HG03045 (cell line): Measurements from ENCODE around the gene FGF9.
A peak's percentile ranks its signal among the peaks of the same experiment; 100 is the strongest.

ENCODE experiments used
- ATAC-seq: cut with Tn5 transposase; IDR thresholded peaks from one replicate; pipeline ENCODE4 v1.9.1; 2021; ENCODE audit warnings: mild to moderate bottlenecking, moderate library complexity; ENCODE audit not compliant: unreplicated experiment

Gene FGF9

DNA sequence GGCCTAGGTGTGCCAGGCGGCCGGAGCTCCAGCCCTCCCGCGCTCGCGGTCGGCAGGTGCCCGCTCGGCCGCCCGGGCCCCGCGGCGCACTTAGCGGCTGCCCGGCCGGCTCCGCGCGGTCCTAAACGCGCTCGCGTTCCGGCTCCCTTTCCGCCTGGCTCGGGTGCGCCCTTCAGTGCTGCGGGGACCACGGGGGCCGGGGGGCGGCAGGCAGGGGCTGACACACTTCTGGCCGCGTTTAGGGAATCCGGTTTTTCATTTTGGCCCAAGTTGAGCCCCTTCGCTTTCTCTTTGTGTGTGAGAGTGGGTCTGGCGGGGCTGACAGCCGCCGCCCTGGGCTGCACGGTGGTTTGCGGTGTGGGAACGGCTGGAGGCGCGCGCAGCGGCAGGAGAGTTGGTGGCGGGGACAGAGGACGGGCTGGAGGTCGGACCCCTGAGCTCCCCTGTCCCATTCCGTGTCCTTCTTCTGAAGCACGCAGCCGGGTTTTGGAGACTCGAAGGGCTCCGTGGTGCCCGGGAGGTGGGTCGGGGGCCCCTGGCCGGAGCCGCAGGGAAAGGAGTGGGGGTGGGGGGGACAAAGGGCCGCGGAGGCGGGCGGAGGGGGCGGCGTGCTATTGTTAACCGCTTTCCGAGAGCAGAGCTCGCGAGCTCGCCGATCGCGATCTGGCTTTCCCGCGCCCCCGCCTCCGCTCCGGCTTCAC lies 3.1 kb downstream of the FGF9 start:
- ATAC-seq, result peak; percentile 31

DNA sequence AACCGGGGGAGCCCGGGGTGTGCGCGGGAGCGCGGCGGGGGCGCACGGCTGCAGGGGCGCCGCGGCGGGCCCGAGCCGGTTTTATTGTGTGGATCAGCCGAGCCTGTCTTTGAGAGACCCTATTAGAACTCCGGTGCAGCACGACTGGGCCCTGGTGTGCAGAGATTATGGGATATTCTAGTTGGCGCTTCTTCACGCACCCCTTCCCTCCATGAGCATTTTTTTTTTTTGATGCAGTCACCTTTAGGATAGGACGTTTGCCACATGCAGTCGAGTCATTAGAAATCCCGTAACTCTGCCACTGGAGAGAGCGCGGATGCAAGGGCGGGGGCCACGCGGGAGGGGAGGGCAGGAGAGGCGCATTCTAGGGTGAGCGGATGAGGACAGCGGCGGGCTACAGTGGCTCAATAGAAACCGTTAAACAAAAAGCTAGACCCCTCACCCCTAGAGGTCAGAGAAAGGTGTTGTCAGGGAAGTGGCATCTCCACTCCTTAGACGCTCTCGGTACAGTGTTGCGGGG lies 3.7 kb downstream of the FGF9 start:
- no peak for ATAC-seq

DNA sequence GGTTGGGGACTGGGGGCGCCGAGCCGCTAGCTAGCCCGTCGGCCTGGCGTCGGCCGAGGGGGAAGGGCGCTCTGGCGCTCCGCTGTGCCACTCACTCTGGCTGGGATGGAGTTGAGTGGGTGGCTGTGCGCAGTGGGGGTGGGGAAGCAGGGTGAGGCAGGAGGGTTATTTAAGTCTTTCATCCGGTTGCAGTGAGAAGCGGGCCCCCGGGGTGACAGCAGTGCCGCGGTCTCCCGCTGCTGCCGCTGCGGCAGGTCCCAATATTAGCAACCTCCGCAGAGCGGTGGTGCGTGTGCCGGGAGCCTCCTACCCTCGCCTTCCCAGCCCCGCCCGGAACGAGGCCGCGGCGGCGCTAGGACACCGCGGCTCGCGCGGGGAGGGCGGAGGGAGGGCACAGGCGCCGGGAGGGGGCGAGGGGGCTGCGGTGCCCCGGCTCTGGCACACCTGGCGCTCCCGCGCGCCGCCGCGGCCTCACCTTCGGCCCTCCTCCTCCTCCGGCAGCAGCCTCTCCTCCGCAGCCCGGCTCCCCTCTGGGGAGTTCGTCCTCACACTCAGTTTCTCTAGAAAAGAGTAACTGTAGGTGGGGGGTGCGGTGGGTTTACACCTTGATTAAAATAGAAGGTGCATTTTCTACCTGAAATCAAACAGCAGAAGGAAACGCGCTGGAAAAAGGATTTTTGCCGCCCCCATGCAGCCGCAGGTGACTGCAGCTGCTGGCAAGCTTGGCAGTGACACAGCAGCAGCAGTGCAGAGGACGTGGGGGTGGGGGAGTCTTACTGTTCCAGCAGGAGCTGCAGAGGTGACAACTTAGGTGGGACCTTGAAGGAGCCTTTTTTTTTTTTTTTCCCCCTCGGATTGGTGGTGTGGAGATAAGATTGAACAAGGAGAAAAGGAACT lies 4.5 kb downstream of the FGF9 start:
- ATAC-seq, result no peak

DNA sequence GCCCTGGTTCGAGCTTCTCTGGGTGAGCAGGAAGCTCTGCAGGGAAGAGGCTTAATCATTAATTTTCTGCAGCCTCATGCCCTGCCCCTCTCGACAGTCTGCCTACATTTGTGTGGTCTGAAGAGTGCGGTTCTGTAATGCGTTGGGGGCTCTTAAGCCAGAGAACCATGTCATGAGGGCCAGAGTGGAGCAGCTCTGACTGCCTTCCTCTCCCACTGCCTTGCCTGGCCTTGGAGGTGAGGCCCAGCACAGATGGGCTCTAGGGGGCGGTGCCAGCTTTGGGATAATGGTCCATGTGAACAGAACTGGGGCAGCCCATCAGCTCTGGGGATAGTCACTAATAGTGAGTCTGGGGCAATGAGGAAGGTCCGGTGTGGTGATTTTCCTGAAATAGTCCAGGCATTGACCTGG lies 5.7 kb downstream of the FGF9 start:
- no peak for ATAC-seq

DNA sequence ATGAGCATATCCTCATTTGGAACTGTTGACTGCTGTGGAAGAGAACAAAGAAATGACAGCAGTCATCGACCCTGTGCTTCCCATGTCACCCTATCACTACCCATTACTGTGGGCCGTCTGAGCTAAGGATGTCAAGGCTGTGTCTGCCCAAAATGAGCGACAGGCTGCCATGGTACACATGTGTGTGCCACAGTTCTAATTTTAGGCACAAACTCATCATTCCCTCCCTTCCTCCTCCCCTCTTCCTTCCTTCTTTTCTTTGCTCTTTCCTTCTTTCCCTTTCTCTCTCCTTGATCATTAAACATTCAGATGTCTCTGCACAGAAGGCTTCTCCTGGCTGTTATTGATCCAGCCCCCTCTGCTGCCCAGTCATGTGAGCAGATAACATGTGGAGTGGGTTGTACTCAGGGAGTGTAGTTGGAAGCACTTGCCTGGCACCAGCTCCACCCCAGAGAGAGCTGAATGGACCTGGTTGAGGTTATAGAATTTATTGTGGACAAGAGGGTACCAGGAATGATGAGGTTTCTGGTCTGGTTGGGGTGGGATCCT lies 6.3 kb downstream of the FGF9 start:
- ATAC-seq, result no peak

DNA sequence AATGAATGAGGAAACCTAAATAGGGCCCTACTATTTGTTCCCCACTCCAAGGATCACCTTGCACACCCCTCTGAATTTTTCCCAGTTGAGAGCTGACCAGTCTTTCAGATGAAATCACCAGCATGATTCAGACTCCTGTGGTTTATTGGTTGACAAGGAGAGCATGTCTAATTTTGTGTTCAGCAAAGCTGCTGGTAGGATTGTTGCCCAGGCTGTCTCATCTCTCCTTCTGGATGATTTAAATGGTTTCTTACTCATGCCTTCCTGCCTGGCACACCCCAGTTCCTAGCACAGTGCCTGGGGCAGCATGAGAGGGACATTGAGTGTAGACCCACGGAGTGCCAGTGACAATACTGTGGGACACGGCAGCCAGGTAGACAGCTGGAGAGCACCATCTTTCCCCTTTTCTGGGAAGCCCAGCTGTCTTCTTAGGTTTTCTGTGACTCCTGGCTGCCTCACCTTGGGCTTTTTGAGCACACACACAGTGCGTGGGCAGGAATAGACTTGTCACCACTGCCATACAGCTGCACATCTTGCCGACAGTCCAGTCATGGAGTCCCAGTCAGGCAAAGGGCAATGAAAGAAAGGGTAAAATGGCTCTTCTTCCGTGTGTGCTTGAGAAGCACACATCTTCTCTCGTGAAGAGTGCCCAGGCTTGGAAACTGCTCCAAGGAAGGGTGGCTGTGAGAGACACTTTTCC lies 12.3 kb downstream of the FGF9 start:
- ATAC-seq, result no peak

DNA sequence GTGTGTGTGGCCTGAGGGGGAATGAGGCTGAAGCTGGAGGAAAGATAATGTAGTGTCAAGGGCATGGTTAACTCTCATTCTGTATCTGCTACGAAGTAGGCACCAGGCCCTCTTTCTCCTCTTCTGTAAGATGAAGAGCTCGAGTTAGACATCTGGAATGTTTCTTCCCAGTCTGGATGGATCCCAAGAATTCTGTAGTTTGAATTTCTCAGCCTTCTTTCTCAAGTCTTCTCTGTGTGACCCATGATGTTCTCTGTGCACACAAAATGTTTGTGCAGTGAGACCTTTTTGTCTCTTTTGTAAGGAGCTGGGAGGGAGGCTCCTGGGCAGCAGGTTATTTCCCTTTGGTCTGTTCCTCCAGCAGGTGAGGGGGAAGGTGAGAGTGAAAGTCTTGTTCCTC lies 13.7 kb downstream of the FGF9 start:
- ATAC-seq, result no peak

DNA sequence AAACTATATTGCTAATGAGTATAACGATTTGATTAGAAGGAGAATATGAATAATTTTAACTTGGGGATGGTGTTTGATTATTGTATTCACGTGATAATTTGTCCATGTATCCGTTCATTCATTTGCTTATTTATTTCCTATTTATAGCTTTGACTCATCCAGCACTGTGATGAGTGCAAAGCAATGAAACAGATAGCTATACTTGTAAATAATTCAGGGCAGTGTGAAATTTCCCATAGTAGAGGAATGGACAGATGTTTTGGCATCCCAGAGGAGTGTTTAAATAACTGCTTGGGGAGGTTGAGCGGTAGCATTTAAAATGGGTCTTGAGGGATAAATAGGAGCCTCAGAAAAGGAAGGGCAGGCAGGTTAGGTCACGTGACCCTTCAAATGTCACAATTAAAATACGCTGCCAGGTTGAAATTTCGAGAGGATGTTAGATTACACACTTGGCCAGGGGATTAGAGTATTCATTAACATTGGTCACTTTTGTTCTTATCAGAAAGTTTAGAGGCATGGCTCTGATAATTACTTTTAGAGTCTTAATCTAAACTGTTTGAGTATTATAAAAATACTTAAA lies 14.7 kb downstream of the FGF9 start:
- ATAC-seq, result no peak

DNA sequence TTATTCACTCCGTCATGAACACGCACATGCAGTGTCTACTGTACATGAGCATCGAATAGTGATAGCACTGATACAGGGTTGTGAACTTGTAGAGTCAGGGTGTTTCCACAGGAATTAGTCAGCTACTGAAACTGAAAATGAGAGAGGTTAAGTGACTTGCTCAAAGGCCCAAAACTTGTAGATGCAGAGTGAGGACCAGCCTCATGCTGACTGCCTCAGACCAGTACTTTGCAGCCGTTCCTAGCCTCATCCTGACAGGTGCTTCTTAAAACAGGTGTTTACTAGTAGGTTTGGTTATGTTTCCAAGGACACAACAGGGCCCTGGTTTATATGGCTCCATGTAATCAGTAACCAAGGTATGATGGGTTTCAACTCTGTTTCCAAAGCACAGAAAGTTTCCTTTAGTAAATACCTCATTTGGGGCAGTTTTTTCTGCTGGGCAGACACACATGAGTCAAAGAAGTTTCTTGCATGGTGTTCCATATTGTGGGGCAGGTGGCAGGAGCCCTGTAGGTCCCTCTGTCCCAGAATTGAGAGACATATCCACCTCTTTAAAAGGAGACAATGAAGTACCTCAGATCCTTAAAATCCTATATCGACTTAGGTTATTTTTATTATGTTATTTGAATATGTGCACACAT lies 16.0 kb downstream of the FGF9 start:
- ATAC-seq, result peak; percentile 92

DNA sequence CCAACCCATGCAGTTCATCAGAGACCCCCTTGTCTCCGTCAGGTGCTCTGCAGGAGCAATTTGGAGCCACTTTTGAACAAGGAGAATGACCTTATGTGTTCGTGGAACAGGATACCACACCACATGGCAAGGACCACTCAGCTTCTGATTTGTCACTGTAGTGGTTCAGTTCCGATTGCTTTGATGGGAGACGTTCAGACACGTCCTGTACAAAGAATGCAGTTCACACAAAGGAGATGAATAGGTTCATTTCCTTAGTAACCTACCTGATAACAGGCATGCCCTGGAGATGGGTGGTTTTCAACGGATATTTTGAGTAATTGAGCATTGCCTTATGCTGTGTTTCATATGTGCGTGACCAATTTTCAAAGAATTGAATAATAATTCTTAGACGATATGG lies 17.2 kb downstream of the FGF9 start:
- no peak for ATAC-seq

DNA sequence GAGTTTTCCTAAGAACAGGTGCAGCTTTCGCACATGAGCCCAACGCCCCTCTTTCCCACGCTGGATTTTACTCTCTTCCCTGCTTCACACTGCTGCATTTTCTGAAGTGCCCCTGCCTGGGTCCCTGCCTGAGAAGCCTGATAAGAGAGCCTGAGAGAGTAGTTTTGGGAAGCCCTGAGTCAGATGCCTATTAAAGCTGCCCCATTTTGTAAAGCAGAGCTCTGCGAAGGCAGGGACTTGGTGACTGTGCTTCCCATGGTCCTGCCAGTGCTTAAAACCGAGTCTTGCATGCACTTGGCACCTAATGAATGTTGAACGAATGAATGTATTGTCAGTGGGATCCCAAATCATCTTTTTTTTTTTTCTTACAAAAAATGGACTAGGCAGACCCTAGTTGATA lies 18.2 kb downstream of the FGF9 start:
- ATAC-seq, result no peak

DNA sequence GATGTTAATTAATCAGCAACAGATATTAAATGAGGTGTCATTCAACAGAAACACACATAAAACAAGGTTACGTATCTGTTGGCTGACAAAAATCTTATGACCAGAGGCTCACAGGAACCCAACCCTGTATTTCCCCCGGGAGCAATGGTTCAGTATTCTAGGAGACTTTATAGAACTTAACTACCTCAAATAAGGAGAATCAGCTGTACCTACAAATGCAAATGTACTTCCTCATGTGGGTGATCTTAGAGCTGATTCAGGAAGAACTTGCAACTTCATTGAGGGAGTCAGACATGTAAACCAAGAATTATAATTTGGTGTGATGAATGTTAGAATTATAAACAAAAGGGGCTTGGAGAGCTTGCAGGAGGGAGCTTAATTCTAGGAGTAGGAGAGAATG lies 20.1 kb downstream of the FGF9 start:
- no peak for ATAC-seq

DNA sequence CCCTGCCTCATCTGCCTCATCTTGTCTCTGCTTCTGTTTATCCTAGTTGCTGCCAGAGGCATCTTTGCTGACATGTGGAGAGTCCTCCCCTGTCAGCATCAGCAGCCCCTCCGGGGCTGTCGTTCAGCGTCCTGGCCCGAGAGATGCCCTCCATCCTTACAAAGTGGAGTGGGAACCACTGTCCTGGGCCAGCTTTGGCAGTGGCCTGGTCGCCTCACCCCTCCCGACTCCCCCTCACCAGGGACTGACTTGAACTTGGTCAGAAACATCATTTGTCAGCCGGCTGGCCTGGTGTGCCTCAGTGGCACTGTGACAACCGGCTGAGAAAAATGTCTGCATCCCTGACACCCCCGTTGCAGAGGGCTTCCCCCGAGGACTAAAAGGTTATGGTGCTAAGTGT lies 20.6 kb downstream of the FGF9 start:
- ATAC-seq, result no peak

DNA sequence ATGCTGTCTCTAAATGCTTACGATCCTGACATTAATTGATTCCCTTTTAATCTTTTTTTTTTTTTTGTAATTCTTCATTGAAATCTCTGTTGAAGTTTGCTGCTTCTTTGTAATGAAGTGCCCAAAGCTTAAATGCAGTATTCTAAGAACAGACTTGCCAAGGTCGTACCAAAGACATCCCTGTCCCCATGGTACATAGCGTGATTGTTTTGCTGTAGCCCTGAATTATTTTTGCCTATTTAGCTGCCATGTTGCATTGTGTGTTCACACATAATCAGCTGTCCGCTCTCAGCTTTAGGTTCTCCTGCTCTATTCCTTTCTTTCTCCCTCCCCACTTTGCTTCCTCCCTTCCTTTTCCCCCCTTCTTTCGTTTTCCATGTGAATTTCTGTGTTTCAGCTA lies 21.1 kb downstream of the FGF9 start:
- no peak for ATAC-seq

DNA sequence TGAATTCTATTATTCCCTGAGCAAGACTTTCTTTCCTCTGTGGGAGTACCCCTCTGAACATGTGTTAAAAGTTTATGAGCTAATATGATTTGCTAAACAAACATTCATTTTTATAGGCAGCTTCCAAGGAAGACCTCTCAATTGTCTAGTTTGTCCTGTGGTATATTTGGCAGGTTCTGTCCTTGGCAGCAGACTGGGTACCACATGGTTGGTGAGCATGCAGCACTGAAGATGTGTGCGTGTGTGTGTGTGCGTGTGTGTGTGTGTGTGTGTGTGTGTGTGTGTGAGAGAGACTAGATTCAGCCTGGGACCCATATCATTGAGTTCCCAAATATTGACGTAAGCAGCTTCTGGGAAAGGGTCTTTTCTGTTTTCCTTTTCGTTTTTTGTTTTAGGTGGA lies 24.0 kb downstream of the FGF9 start:
- no peak for ATAC-seq

DNA sequence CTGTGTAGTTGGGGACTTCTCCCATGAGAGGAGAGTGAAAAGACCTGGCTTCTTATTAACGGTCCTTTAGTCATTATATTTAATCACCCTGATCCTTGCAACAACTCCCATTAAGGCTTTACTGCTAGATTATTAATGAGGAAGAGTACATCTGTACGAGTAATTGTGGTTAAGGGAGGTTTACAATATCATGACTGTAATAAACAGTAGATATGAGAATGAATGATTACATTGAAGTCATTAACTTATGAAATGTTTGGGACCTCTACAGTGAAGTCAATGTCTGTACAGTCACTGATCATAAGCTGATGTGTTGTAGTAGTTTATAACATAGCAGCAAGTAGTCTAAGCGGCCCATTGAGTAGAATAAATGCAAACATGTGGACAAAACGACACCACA lies 24.7 kb downstream of the FGF9 start:
- no peak for ATAC-seq

DNA sequence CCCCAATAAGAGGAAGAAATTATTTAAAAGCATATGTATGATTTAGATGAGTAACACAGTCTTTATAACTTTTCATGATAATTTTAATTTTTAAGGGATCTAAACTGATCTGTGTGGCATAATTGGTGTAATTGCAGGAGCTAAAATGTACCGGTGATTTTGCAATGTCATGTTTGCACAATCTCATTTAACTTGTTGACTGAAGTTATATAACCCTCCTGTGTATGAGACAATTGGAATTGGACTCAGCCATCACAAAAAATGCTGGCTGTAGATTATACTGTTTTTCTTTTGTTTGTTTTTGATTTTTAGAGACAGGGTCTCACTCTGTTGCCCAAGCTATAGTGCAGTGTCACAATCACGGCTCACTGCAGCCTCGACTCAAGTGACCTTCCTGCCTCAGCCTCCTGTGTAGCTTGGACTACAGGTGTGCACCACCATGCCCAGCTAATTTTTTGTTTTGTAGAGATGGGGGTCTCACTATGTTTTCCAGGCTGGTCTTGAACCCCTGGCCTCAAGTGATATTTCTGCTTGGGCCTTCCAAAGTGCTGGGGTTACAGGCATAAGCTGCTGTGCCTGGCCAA lies 26.1 kb downstream of the FGF9 start:
- no peak for ATAC-seq

DNA sequence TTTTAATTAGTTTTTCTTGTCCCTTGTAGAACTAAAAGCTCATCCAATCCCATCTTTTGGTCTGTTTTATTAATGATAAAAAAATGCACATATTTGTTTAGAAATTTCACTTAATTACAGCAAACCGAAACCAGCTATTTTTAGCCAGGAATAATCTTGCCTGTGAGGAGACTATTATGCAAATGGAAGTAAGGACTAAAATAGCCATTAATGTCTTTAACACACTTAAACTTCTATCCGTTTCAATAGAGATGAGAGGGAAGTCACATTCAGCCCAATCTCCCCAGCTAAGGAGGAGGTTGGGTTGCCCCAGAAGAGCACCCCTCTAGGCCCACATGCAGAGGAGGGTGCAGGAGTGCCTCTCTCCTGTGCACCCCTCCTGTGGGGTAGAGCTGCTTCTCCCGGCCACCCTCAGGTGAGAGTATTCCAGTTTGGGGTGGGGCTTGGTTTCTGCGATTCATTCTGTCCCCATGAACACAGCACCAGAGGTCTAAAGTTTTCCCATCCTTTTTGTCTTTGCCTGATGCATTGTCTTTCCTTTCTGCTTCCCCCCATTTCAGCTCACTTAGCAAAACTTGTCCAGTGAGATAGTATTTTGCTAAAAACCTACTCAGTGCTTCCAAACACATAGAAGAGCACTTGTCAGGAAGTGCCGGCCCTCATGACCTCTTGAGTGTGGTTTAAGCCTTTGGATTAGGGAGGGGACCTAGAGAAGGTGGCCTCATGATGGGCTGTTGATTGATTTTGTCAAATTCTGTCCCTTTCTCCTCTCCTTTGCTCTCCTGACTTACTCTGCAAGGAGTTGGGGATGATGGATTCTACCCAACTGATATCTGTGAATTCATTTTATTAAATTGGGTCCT lies 28.2 kb downstream of the FGF9 start:
- ATAC-seq, result no peak

DNA sequence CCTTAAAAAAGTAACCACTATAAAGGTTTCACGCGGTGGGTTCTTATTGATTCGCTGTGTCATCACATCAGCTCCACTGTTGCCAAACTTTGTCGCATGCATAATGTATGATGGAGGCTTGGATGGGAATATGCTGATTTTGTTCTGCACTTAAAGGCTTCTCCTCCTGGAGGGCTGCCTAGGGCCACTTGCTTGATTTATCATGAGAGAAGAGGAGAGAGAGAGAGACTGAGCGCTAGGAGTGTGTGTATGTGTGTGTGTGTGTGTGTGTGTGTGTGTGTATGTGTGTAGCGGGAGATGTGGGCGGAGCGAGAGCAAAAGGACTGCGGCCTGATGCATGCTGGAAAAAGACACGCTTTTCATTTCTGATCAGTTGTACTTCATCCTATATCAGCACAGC lies 30.6 kb downstream of the FGF9 start:
- ATAC-seq, result no peak
